ENCODE measurements around the gene MARCHF10.

GRCh38 chr17:62760059-62760944 lies 47.8 kb downstream of the MARCHF10 start:
- TF ChIP-seq, protein P1, sequence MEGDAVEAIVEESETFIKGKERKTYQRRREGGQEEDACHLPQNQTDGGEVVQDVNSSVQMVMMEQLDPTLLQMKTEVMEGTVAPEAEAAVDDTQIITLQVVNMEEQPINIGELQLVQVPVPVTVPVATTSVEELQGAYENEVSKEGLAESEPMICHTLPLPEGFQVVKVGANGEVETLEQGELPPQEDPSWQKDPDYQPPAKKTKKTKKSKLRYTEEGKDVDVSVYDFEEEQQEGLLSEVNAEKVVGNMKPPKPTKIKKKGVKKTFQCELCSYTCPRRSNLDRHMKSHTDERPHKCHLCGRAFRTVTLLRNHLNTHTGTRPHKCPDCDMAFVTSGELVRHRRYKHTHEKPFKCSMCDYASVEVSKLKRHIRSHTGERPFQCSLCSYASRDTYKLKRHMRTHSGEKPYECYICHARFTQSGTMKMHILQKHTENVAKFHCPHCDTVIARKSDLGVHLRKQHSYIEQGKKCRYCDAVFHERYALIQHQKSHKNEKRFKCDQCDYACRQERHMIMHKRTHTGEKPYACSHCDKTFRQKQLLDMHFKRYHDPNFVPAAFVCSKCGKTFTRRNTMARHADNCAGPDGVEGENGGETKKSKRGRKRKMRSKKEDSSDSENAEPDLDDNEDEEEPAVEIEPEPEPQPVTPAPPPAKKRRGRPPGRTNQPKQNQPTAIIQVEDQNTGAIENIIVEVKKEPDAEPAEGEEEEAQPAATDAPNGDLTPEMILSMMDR (conservative IDR thresholded peaks at IDR 0.05), result no peak
- no peak for TF ChIP-seq ZFX (IDR thresholded peaks at IDR 0.05)
